Progenitor cell of endocrine pancreas (in vitro differentiated cells): ENCODE measurements around the gene USP31. TPM values are rescaled to one million over a fixed set of nuclear protein-coding genes. Genes with fewer than 3 reads are reported as not detected.

Experiments used
- DNase-seq: peaks from one replicate; pipeline ENCODE4 v3.0.0; 2021; ENCODE audit warnings: low spot score; ENCODE audit not compliant: unreplicated experiment
- H3K27ac Mint-ChIP-seq: 2 replicates; pipeline ENCODE4 v1.8.0; 2021; ENCODE audit warnings: mild to moderate bottlenecking, moderate library complexity, mixed read lengths
- H3K27me3 Mint-ChIP-seq: 2 replicates; pipeline ENCODE4 v1.8.0; 2021; ENCODE audit warnings: mixed read lengths
- H3K36me3 Mint-ChIP-seq: 2 replicates; pipeline ENCODE4 v1.8.0; 2022; ENCODE audit warnings: mixed read lengths; ENCODE audit not compliant: insufficient read depth
- H3K4me1 Mint-ChIP-seq: 2 replicates; pipeline ENCODE4 v1.8.0; 2021; ENCODE audit warnings: low read depth, mixed read lengths
- H3K4me3 Mint-ChIP-seq: 2 replicates; pipeline ENCODE4 v1.8.0; 2021; ENCODE audit warnings: low read depth, mild to moderate bottlenecking, moderate library complexity, mixed read lengths
- H3K9me3 Mint-ChIP-seq: 2 replicates; pipeline ENCODE4 v1.8.0; 2021; ENCODE audit warnings: low read depth, mixed read lengths
- total RNA-seq: library from RNA; stranded (reverse); gene quantifications from 2 replicates; pipeline ENCODE4 v1.2.1, GENCODE V29; 2021
- TF ChIP-seq, protein P1 (sequence below): fragments of 200-600 bp; sonication (generic); IDR thresholded peaks from one replicate; pipeline ENCODE4 v1.5.0; 2021; ENCODE audit warnings: antibody characterized with exemption, mild to moderate bottlenecking; ENCODE audit not compliant: unreplicated experiment

The USP31 gene
- total RNA-seq, 1 donor from 2014 or later: 10.5 TPM

DNA sequence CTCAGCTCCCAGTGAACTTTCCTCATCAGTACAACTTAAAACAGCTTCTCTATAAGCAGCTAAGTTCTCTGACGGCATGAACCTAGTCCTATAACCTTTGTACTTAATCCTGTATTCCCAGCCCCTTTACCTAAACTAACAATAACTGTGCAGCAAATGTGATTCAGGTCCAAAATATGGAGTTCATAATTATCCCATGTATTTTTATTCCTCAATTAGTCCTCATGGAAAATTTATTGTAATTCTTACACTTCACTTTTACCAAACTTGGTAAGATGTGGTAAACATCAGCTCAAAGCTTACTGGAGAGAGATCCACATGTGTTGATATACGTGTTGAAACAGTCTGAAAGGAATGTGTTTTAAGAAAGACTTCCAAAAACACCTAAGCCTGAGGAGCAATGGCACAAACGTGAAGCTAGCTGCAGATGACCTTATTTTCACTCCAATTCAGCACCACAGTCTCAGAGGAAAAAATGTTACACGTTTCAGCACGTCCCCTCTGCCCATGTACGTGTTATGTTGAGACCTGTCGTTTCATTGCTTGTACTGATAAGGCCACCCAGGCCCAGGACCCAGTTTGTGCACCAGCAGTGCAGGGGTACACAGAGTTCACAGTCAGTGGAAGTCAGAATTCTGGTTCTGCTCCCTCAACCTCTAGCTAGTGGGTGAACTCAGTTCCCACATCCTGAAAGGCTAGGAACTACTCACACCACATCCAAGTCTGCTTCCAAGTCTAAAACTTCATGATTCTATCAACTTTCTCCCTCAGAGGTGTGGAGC, 7.1 kb downstream of the USP31 start:
- Mint-ChIP-seq H3K4me1 (peaks cover 3% of the 10 kb centered on the region), H3K4me3 (no peak overlapping the region), H3K9me3 (no peaks in the 10 kb centered on the region), H3K27ac (no peak overlapping the region), H3K36me3 (no peaks in the 10 kb centered on the region), H3K27me3 (no peaks in the 10 kb centered on the region)
- DNase-seq: no peak
- TF ChIP-seq, protein P1, sequence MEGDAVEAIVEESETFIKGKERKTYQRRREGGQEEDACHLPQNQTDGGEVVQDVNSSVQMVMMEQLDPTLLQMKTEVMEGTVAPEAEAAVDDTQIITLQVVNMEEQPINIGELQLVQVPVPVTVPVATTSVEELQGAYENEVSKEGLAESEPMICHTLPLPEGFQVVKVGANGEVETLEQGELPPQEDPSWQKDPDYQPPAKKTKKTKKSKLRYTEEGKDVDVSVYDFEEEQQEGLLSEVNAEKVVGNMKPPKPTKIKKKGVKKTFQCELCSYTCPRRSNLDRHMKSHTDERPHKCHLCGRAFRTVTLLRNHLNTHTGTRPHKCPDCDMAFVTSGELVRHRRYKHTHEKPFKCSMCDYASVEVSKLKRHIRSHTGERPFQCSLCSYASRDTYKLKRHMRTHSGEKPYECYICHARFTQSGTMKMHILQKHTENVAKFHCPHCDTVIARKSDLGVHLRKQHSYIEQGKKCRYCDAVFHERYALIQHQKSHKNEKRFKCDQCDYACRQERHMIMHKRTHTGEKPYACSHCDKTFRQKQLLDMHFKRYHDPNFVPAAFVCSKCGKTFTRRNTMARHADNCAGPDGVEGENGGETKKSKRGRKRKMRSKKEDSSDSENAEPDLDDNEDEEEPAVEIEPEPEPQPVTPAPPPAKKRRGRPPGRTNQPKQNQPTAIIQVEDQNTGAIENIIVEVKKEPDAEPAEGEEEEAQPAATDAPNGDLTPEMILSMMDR: no peak

DNA sequence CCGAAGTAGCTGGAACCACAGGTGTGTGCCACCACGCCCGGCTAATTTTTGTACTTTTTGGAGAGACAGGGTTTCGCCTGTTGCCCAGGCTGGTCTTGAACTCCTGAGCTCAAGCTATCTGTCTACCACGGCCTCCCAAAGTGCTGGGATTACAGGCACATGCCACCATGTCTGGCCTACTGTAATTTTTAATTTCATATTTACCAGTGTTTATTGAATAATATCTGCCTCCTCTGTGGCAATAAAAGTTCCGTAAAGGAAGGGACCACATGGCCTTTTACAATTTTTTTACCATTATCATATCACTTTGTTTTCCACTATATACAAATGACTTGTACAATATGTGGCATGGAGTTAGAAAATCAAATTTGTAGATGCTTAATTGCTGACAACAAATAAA, 7.8 kb downstream of the USP31 start:
- H3K36me3 Mint-ChIP-seq: no peaks in the 10 kb centered on the region
- no peak for DNase-seq
- no peaks in the 10 kb centered on the region for H3K27me3 Mint-ChIP-seq
- H3K9me3 Mint-ChIP-seq: no peaks in the 10 kb centered on the region
- TF ChIP-seq, protein P1: no peak
- H3K27ac Mint-ChIP-seq: no peak overlapping the region
- peaks cover 3% of the 10 kb centered on the region for H3K4me1 Mint-ChIP-seq
- H3K4me3 Mint-ChIP-seq: no peak overlapping the region

GRCh38 chr16:23141033-23141432, 8.2 kb downstream of the USP31 start:
- Mint-ChIP-seq H3K36me3 (no peaks in the 10 kb centered on the region), H3K27me3 (no peaks in the 10 kb centered on the region), H3K4me3 (no peak overlapping the region), H3K9me3 (peaks cover under 1% of the 10 kb centered on the region), H3K27ac (no peak overlapping the region), H3K4me1 (peaks cover 3% of the 10 kb centered on the region)
- TF ChIP-seq, protein P1: no peak
- DNase-seq: no peak

DNA sequence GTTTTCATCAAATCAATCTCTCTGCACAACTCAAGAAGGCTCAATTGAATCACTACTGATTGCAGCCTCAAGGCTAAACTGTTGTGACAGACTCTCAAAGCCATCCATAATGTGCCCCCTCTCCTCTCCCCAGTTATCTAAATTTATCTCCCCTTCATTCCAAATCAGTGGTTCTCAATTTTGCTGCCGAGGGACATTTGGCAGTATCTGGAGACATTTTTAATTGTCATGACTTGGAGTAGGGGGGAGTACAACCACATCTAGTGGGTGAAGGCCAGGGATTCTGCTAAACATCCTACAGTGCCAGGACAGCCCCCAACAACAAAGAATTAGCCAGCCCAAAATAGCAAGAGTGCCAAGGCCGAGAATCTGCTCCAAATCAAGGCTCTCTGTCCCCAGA, 9.1 kb downstream of the USP31 start:
- no peaks in the 10 kb centered on the region for H3K27me3 Mint-ChIP-seq

DNA sequence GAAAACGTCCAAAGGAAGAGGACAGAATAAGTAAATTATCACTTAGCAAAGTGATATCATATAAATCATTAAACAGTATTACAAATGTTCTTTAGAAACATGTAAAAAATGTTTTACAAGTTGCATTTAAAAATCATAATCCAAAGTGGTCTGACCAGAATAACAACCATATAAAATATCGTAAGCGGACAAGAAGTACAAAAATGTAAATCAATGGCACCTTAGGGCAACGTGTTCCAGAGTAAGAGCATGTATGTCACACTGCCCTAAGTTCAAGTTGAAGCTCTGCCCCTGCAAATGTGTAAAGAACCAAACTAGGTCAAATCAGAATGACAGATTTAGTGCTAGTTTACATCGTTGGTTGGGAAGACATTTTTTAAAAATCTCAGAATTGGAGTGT, 11.4 kb downstream of the USP31 start:
- Mint-ChIP-seq H3K27ac (no peak overlapping the region), H3K36me3 (peaks cover 2% of the 10 kb centered on the region), H3K9me3 (peaks cover 8% of the 10 kb centered on the region), H3K4me3 (no peak overlapping the region), H3K4me1 (peaks cover 4% of the 10 kb centered on the region), H3K27me3 (no peaks in the 10 kb centered on the region)
- TF ChIP-seq, protein P1: no peak
- no peak for DNase-seq

More for the DNA sequence above, 9.1 kb downstream of the USP31 start:
- Mint-ChIP-seq H3K9me3 (peaks cover 8% of the 10 kb centered on the region), H3K36me3 (peaks cover 2% of the 10 kb centered on the region), H3K4me1 (peaks cover 2% of the 10 kb centered on the region), H3K27ac (no peak overlapping the region), H3K4me3 (no peak overlapping the region)
- TF ChIP-seq, protein P1: no peak
- no peak for DNase-seq
